Transverse colon (tissue), 4 donors: Measurements from ENCODE around the gene RNF168. TPM values are rescaled to one million over a fixed set of nuclear protein-coding genes. Genes with fewer than 3 reads are reported as not detected.
"Not testable (repeated sequence)": the region's sequence is repeated elsewhere in the genome, so short reads cannot be mapped to it uniquely, and the experiment has no call there.

Source experiments
- DNase-seq: peaks from one replicate; pipeline ENCODE4 v3.0.0-alpha.2; 2019
- H3K27ac ChIP-seq, 4 donors: fragments of 200-600 bp; sonication (generic); 2 replicates each; pipeline ENCODE4 v1.5.1; 2016 to 2018; ENCODE audit warnings: inconsistent platforms in 4 of 4
- H3K27me3 ChIP-seq: fragments of 200-600 bp; sonication (generic); 2 replicates; pipeline ENCODE4 v1.5.1; 2017; ENCODE audit warnings: inconsistent platforms
- H3K36me3 ChIP-seq, 4 donors: fragments of 200-600 bp; sonication (generic); 2 replicates each; pipeline ENCODE4 v1.5.1; 2017 to 2019; ENCODE audit warnings: inconsistent platforms in 4 of 4
- H3K4me1 ChIP-seq, 4 donors: fragments of 200-600 bp; sonication (generic); 2 replicates each; pipeline ENCODE4 v1.5.1; 2017 to 2020; ENCODE audit warnings: inconsistent platforms in 4 of 4
- H3K4me3 ChIP-seq, 4 donors: fragments of 200-600 bp; sonication (generic); 1 replicate in 1 of 4; 2 replicates in 3 of 4; pipeline versions ENCODE4 v1.5.1 to v1.6.1; 2017 to 2019; ENCODE audit warnings: inconsistent platforms in 4 of 4
- H3K9me3 ChIP-seq, 2 donors: fragments of 200-600 bp; sonication (generic); 2 replicates each; pipeline ENCODE4 v1.5.1; 2017 to 2019; ENCODE audit warnings: inconsistent platforms in 2 of 2
- EP300 ChIP-seq: sonication (generic); formaldehyde crosslinking; IDR thresholded peaks from one replicate; pipeline ENCODE4 v1.6.1; 2017; ENCODE audit warnings: antibody characterized with exemption, low read depth
- POLR2A ChIP-seq: fragments of 450-650 bp; IDR thresholded peaks from one replicate; pipeline ENCODE4 v1.6.1; 2016; ENCODE audit warnings: antibody characterized with exemption, mild to moderate bottlenecking, moderate library complexity
- POLR2AphosphoS5 ChIP-seq, 3 donors: sonication (generic); formaldehyde crosslinking; IDR thresholded peaks; one replicate each; pipeline ENCODE4 v1.6.1; 2016; ENCODE audit warnings: antibody characterized with exemption in 3 of 3
- WGBS, 2 donors: methylation state at CpG; one replicate each; pipeline ENCODE4 v1.1.5; 2018; ENCODE audit warnings: low coverage in 1 of 2; 5-methylcytosine and 5-hydroxymethylcytosine counted together
- in situ Hi-C, 4 donors: fragments of 200-750 bp; cut with MboI; loops; one replicate each; pipeline versions ENCODE4 v1.15.0 to v1.15.1; 2017; ENCODE audit warnings: low sequenced_read_pairs in 3 of 4, low pct_ligation_motif_present in 1 of 4, low pct_unique_long_range_greater_than_20kb in 1 of 4
- intact Hi-C: fragments of 100-400 bp; cut with DNase I; formaldehyde crosslinking; loops from one replicate; pipeline ENCODE4 v1.15.1; 2023; ENCODE audit warnings: low total_unique reads
- total RNA-seq, 4 donors: library from RNA; depleted of rRNA; stranded (reverse); fragments of >200 nt; gene quantifications; one replicate each; pipeline ENCODE4 v1.1.0, GENCODE V29; 2016
- TF ChIP-seq, protein P1 (sequence below), 5 experiments: fragments of 200-600 bp in 3 of 5; fragments of 450-650 bp in 2 of 5; sonication (generic) in 3 of 5; IDR thresholded peaks; 1 replicate in 2 of 5; 2 replicates in 3 of 5; pipeline ENCODE4 v1.5.1; 2016 to 2017; ENCODE audit warnings: antibody characterized with exemption in 5 of 5, inconsistent platforms in 3 of 5, mild to moderate bottlenecking in 2 of 5, moderate library complexity in 1 of 5

RNF168 gene
- total RNA-seq, 4 donors from 2014 or later: 17.3 to 221 (median 19.5) TPM

DNA sequence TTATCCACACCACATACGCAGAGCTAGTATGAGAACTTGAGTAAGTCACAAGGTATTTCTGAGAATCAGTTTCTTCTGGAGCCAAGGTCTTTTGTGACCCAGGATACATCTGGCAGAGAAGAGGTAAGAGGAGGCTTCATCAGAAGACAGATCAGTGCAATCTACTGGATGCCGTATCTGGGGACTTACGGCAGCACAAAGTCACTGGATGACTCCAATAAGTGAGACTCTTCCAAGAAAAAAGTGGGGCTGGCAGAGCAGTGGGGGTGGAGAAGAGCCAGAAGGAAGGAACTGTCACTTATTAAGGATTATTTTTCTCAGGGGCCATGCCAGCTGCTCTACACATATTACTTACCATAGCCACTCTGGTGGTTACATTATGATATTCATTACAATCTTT is 39.8 kb downstream of the RNF168 start:
- Histone ChIP-seq H3K4me1 (no peaks in the 10 kb centered on the region), H3K27me3 (no peaks in the 10 kb centered on the region), H3K36me3 (no peaks in the 10 kb centered on the region), H3K4me3 (no peak overlapping the region), H3K9me3 (no peaks in the 10 kb centered on the region), H3K27ac (no peak overlapping the region)
- TF ChIP-seq POLR2AphosphoS5 (IDR thresholded peaks at IDR 0.05) (no peak), POLR2A (no peak), EP300 (no peak)
- TF ChIP-seq, protein P1, sequence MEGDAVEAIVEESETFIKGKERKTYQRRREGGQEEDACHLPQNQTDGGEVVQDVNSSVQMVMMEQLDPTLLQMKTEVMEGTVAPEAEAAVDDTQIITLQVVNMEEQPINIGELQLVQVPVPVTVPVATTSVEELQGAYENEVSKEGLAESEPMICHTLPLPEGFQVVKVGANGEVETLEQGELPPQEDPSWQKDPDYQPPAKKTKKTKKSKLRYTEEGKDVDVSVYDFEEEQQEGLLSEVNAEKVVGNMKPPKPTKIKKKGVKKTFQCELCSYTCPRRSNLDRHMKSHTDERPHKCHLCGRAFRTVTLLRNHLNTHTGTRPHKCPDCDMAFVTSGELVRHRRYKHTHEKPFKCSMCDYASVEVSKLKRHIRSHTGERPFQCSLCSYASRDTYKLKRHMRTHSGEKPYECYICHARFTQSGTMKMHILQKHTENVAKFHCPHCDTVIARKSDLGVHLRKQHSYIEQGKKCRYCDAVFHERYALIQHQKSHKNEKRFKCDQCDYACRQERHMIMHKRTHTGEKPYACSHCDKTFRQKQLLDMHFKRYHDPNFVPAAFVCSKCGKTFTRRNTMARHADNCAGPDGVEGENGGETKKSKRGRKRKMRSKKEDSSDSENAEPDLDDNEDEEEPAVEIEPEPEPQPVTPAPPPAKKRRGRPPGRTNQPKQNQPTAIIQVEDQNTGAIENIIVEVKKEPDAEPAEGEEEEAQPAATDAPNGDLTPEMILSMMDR (IDR thresholded peaks at IDR 0.05): no peak
- in situ Hi-C loops (no loop called here), intact Hi-C loops (no loop called here)
- no peak for DNase-seq
- WGBS, 2 donors: 98 to 100% methylated on average over 1 to 3 of the region's 3 CpGs

DNA sequence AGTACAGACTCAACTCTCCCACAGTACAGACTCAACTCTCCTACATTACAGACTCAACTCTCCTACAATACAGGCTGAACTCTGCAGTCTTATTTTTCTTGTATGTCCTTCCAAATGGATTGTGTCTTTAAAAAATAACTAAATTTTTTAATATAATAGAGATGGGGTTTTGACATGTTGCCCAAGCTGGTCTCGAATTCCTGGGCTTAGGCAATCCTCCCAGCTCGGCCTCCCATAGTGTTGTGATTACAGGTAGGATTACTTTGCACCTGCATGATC is 40.2 kb downstream of the RNF168 start:
- no peak for TF ChIP-seq POLR2AphosphoS5 (IDR thresholded peaks at IDR 0.05)
- no peak for TF ChIP-seq POLR2A
- TF ChIP-seq EP300: no peak
- TF ChIP-seq, protein P1 (IDR thresholded peaks at IDR 0.05): no peak
- in situ Hi-C loops: no loop called here
- WGBS, 2 donors: 97 to 100% methylated on average over 2 of the region's 2 CpGs

DNA sequence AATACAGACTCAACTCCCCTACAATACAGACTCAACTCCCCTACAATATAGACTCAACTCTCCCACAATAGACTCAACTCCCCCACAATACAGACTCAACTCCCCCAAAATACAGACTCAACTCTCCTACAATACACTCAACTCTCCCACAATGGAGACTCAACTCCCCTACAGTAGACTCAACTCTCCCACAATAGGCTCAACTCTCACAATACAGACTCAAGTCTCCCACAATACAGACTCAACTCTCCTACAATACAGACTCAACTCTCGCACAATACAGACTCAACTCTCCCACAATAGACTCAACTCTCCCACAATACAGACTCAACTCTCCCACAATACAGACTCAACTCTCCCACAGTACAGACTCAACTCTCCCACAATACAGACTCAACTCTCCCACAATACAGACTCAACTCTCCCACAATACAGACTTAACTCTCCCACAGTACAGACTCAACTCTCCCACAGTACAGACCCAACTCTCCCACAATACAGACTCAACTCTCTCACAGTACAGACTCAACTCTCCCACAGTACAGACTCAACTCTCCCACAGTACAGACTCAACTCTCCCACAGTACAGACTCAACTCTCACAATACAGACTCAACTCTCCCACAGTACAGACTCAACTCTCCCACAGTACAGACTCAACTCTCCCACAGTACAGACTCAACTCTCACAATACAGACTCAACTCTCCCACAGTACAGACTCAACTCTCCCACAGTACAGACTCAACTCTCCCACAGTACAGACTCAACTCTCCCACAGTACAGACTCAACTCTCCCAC is 40.7 kb downstream of the RNF168 start:
- in situ Hi-C loops, DNase-seq, H3K9me3 ChIP-seq, H3K4me1 ChIP-seq, intact Hi-C loops, H3K4me3 ChIP-seq, H3K27me3 ChIP-seq, H3K27ac ChIP-seq, H3K36me3 ChIP-seq: not testable (repeated sequence)
- WGBS, 2 donors: 88% methylated on average over 1 of the region's 1 CpG

More for the DNA sequence above, 40.2 kb downstream of the RNF168 start:
- no peaks in the 10 kb centered on the region for H3K4me1 ChIP-seq
- H3K27ac ChIP-seq: no peak overlapping the region
- DNase-seq: no peak
- H3K9me3 ChIP-seq: no peaks in the 10 kb centered on the region
- intact Hi-C loops: no loop called here
- no peaks in the 10 kb centered on the region for H3K36me3 ChIP-seq
- no peak overlapping the region for H3K4me3 ChIP-seq
- H3K27me3 ChIP-seq: no peaks in the 10 kb centered on the region

DNA sequence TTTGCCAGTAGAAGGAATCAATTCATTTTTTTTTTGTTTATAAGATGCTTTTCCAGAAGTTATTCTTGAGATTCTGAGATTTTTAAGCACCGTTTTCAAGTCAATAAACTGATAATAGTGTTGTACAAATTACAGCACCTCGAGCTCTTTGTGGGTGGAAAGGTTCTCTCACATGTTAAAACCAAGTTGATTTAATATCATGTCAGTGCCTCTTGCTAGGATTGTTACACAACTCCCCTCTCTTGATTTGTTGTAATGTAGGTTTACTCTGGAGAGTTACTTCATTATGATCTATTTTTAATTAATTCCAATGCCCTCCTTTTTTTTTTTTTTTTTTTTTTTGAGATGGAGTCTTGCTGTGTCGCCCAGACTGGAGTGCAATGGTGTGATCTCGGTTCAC is 45.5 kb downstream of the RNF168 start:
- H3K36me3 ChIP-seq: no peaks in the 10 kb centered on the region

DNA sequence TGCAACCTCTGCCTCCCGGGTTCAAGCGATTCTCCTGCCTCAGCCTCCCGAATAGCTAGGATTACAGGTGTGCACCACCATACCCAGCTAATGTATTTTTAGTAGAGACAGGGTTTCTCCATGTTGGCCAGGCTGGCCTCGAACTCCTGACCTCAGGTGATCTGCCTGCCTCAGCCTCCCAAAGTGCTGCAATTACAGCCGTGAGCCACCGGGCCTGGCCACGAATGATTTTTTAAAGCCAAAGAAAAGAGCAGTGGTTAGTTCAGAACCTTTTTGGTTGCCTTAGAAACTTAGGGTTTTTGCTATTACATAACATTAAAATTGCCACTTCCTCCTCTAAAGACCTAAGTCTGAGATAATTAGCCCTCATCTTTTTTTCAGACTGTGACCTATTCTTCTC is 46.1 kb downstream of the RNF168 start:
- H3K27ac ChIP-seq, H3K4me3 ChIP-seq, in situ Hi-C loops, DNase-seq, H3K27me3 ChIP-seq, H3K36me3 ChIP-seq, H3K9me3 ChIP-seq, intact Hi-C loops, H3K4me1 ChIP-seq: not testable (repeated sequence)
- 42 to 76% methylated on average over 3 to 7 of the region's 7 CpGs for WGBS, 2 donors

More for the DNA sequence above, 45.5 kb downstream of the RNF168 start:
- Histone ChIP-seq H3K4me1 (no peaks in the 10 kb centered on the region), H3K4me3 (no peak overlapping the region), H3K27me3 (no peaks in the 10 kb centered on the region), H3K27ac (no peak overlapping the region), H3K9me3 (no peaks in the 10 kb centered on the region)
- in situ Hi-C loops: no loop called here
- no peak for DNase-seq
- 76% methylated on average over 4 of the region's 4 CpGs; no CpG with 5 or more reads in 1 of the 2 donors for WGBS, 2 donors
- intact Hi-C loops: no loop called here
- TF ChIP-seq, protein P1 (IDR thresholded peaks at IDR 0.05): no peak
- no peak for TF ChIP-seq POLR2A
- no peak for TF ChIP-seq EP300
- TF ChIP-seq POLR2AphosphoS5 (IDR thresholded peaks at IDR 0.05): no peak
